ENCODE measurements around the gene NR4A1. TPM values are rescaled to one million over a fixed set of nuclear protein-coding genes. Genes with fewer than 3 reads are reported as not detected.

Gene NR4A1
- total RNA-seq, 2 donors from 2014 or later, result 51.1 to 52.0 TPM

- H3K36me3 ChIP-seq, result no peaks in the 10 kb centered on the region
- no peak overlapping the region for H3K27ac ChIP-seq
- no peak overlapping the region for H3K4me3 ChIP-seq
- intact Hi-C loops (cut with DNase I), result no loop called here
- H3K27me3 ChIP-seq, result no peaks in the 10 kb centered on the region
- TF ChIP-seq CTCF (IDR thresholded peaks at IDR 0.05), result no peak
- no peaks in the 10 kb centered on the region for H3K9me3 ChIP-seq
- DNase-seq, result no peak
- peak overlapping the region in 1 of 2 donors; percentile 4 for H3K9ac ChIP-seq (ENCODE audit: low read depth in 2 of 2, low read length in 2 of 2)
- peaks cover 5% of the 10 kb centered on the region for H3K4me1 ChIP-seq
Measured at GRCh38 chr12:52054833-52055730, 3.8 kb downstream of the NR4A1 start.

- no peak overlapping the region for H3K27ac ChIP-seq
- no peak for DNase-seq
- H3K4me3 ChIP-seq, result no peak overlapping the region
- no peak overlapping the region for H3K9ac ChIP-seq (ENCODE audit: low read depth in 2 of 2, low read length in 2 of 2)
- no peaks in the 10 kb centered on the region for H3K4me1 ChIP-seq
- H3K9me3 ChIP-seq, result no peaks in the 10 kb centered on the region
- H3K36me3 ChIP-seq, result no peaks in the 10 kb centered on the region
- H3K27me3 ChIP-seq, result no peaks in the 10 kb centered on the region
- intact Hi-C loops (cut with DNase I), result no loop called here
- TF ChIP-seq CTCF (IDR thresholded peaks at IDR 0.05), result no peak
Measured at GRCh38 chr12:52055731-52056711, 4.8 kb downstream of the NR4A1 start.

DNA sequence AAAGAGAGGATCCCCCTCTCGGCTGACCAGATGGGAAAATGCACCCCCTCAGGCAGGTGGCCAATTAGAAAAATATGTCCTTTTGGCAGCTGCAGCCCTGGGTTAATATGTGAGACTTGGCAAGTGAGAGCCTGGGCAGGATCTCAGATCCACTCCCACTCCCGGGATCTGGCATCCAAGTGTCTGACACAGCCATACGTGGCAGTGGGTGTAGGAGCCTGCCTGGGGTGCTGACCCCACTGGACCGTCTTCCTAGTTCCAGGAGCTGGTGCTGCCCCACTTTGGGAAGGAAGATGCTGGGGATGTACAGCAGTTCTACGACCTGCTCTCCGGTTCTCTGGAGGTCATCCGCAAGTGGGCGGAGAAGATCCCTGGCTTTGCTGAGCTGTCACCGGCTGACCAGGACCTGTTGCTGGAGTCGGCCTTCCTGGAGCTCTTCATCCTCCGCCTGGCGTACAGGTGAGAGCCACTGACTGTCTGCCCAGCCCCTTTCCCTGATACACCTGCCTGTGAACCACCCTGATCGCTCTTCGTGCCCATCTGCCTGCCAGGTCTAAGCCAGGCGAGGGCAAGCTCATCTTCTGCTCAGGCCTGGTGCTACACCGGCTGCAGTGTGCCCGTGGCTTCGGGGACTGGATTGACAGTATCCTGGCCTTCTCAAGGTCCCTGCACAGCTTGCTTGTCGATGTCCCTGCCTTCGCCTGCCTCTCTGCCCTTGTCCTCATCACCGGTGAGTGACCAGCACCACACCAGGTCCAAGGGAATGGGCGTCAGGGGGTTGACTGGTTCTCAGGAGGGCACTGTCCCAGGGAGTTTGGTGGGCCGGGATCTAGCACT lies 5.8 kb downstream of the NR4A1 start:
- Histone ChIP-seq H3K36me3 (no peaks in the 10 kb centered on the region), H3K9ac (ENCODE audit: low read depth in 2 of 2, low read length in 2 of 2) (no peak overlapping the region), H3K27me3 (no peaks in the 10 kb centered on the region), H3K9me3 (no peaks in the 10 kb centered on the region), H3K27ac (no peak overlapping the region), H3K4me3 (no peak overlapping the region), H3K4me1 (peaks cover 5% of the 10 kb centered on the region)
- no peak for TF ChIP-seq CTCF (IDR thresholded peaks at IDR 0.05)
- intact Hi-C loops (cut with DNase I), result no loop called here
- no peak for DNase-seq

GRCh38 chr12:52057638-52058576 lies 6.7 kb downstream of the NR4A1 start:
- Histone ChIP-seq H3K4me3 (no peak overlapping the region), H3K36me3 (no peaks in the 10 kb centered on the region), H3K27me3 (no peaks in the 10 kb centered on the region), H3K4me1 (peaks cover 6% of the 10 kb centered on the region), H3K27ac (no peak overlapping the region), H3K9ac (ENCODE audit: low read depth in 2 of 2, low read length in 2 of 2) (no peak overlapping the region), H3K9me3 (no peaks in the 10 kb centered on the region)
- DNase-seq, result no peak
- intact Hi-C loops (cut with DNase I), result no loop called here
- no peak for TF ChIP-seq CTCF (IDR thresholded peaks at IDR 0.05)

All from colonic mucosa (tissue), 4 donors.